GM10847 (cell line): Measurements from ENCODE around the gene KLF13.

Source experiments
- POLR2A ChIP-seq: IDR thresholded peaks from 2 replicates; pipeline ENCODE4 v1.6.1; 2011; ENCODE audit not compliant: insufficient read length; ENCODE audit errors: extremely low read depth

Gene KLF13

DNA sequence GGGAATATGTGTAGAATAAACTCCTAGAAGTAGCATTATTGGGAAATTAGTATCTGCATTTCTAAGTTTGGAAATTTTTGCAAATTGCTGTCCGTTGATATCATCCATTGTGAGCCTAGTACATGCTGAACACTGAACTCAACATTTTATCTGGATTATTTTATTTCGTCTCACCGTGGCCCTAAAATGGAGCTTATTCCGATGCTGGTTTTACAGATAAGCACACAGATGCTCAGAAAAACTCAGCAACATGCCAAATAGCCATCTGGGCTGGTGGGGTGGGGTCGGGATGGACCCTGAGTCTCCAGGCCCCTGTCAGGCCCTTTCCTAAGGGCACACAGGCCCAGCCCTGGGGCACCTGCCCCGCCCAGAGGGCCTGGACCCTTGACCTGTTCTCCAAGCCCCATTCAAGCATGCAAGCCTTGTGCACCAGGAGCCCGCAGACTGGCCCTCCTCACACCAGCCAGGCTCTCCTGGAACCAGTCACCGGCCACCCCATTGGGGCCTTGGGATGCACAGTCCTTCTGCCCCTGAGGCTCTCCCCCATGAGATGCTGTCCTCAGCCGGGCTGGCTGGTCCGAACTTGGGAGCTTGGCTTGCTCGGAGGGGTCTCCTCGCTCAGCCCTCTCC, 20.7 kb upstream of the KLF13 start:
- TF ChIP-seq POLR2A, result no peak

DNA sequence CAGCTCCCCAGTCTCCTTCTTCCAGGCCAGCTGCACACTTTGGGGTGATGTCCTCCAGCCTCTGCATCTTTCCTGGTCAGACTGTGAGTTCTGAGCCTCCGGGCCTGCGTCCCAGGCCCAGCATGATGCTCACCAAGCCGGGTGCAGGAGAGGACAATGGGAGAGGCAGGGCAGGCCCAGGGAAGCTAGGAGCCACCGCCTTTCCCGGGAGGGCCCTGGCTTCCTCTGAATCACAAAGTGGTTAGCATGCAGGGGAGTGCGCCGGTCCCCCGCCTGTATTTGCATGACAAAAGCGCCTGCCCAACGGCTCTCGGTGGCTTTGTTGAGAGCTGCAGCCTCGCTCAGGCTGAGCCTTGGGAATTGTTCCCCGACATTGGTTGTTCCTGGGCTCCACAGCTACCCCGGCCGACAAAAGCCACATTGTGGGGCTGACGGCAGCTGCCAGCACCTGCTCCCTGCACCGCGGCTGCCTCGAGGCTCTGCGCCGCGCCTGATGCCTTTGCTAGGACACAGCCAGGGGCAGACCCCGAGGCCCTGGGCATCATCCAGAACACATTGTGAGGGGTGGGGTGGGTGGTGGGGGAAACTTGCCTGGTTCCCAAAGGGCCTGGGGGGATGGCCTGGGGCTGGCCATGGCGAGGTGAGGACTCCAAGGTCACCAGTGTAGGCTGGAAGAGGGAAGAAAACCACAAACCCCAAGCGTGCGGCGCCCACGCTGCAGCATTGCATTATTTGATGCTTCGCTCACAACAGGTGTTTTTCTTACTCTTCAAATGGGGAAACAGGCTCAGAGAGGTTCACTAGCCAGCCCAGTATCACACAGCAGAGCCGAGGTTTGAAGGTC, 20.0 kb upstream of the KLF13 start:
- TF ChIP-seq POLR2A, result no peak

DNA sequence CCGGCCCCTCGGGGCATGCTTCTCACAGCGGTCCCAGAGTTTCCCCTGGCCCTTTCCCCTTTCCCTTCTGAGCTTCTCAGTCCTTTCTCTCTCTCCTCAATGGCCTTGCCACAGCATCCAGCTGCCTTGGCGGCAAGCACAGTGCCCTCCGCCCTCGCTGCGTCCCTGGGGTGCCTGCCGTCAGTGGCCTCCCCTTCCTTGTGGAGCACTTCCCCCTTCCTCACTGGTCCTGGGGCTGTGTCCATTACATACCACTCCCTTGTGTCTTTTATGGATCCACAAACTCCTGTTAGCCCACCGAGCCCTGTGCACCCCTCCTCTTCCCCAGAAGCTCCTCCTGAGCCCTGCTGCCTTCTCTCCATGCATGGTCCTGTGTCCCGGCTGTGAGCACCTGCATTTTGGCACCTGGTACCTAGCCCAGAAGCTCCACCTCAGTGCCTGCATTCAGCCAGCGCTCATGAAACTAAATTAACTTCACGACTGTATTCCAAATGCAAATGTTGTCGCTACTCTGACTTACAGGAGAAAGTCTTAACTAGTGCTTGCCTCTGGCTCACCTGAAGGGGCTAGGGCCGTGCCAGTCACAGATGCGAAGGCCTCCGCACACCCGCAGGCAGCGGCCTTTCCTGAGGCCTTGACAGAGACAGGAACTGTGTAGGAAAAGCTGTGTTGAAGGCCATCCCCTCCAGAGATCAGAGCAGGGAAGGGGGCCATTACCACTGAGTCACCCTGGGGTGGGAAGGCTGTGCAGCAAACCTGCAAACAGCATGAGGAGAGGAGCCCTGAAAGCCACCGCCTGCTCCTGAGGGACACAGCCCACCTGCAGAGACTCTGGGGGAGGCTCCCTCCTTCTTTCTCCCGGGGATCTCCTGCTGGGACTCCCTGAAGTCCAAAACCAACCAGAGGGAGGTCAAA, 19.1 kb upstream of the KLF13 start:
- no peak for TF ChIP-seq POLR2A

DNA sequence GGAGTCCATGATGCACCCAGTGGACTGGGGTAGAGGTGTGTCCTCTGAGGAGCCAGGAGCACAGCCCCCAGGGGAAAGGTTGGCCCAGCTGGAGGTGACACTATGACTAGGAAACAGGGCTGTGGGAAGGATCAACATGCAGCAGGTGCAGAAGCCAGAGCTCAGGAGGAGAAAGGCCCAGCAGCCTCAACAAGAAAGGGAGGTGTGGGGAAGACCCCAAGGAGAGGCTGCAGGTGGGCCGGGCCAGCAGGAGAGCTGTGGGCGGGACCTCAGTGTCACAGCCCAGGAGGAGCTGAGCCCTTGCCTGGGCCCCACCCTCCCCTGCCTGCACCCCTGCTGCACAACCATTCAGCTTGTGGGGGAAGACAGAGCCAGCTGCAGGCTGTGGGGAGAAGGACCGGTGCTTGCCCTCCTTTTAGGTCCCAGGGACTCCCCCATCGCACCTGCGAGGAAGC, 18.4 kb upstream of the KLF13 start:
- no peak for TF ChIP-seq POLR2A

DNA sequence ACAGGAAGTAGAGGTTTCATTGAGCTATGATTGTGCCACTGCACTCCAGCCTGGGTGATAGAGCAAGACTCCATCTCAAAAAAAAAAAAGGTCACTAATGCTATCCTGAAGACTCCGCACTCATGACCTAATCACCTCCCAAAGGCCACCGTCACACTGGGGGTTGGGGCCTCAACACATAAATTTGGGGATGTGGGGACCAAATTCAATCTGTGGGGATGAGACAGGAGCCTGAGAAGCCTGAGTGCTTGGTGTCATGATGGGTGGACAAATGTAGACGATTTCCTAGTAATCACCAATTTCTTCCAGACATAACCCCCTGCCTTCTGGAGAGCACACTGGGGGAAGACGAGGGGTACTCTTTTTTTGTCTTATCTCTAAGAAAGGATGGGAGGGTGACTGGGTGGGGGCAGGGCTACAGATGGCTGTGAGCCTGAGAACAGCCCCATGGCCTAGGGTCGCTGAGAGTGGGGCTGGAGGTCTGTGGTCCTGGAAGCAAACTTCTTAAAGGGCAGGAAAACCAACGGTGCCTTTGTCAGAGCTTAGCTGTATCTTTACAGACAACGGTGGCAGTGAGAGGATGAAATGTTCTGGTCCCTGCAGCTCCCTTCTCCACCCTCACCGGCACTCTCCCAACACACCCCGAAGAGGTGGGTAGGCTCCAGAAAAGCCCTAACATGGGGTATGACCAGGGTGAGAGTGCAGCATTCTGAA, 16.6 kb upstream of the KLF13 start:
- no peak for TF ChIP-seq POLR2A

DNA sequence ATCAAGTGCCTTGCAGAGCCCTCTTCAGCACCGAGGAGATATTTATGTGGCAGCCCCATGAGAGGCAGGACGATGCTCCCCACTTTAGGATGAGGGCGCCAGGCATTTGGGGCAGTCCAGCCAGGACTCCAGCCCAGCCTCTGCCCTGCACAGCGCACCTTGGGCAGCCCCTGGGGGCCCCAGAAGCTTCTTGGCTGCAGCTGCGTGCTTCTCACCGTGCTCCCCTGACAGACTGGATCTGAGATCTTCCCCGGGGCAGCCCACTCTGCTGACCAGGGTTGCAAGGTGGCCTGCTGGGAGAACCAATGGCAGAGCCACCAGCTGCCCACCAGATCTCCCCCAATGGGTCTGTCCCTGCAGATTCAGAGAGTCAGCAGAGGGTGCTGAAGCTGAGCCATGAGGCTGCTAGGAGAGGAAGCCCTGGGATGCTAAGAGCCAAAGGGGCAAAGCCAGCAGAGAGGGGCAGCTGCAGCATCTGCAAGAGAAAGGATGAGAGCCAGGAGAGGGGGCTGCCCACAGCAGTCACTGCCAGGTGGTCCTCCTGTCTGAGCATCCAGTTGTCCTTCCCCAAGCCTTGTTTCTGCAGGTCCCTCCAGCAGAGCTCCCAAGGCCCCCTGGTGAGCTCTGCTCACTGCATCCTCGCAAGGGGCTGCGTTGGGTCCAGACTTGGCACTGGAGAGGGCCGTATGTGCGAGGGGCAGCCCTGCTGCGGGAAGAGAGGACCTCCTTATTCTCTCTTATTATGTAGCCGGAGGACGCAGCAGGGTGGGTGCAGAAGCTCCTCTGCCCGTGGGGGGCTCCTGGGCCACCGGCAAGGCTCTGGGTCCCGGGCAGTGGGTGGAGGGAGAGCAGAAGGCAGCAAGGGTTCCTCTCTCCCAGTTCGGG, 14.7 kb upstream of the KLF13 start:
- no peak for TF ChIP-seq POLR2A

DNA sequence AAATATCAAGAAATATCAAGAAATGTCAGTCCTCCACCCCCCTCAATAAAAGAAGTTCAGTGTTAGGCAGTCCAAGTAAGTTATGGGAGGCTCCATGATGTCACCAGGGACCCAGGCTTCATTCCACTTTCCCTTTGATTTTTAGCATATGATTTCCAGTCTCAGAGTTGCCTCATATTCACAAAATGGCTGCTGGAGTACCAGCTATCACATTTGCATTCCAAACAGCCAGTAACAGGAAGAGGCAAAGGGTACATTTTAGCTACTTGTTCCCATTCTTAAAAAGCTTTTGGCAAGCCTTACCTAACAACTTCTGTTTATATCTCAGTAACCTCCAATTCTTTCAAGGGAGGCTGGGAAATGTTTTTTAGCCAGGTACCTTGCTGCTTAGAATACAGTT, 13.4 kb upstream of the KLF13 start:
- TF ChIP-seq POLR2A, result no peak

DNA sequence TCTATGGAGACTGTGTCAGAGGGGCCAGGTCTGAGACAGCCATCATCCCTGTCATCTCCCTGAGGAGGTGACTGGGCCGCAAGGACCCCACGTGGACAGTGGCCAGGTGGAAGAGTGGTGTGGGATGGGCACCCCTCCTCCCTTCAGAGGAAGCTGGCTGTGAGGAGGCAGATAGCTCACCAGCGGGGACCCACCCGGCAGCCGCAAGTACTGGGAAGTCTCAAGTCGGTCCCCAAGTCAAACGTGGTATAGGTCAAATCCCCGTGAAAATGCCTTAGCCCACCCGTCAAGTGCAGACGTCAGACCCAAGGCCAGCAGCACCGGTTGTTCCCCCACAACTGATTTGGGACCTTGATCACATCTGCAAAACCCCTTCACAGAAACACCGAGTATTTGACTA, 12.3 kb upstream of the KLF13 start:
- TF ChIP-seq POLR2A, result no peak

DNA sequence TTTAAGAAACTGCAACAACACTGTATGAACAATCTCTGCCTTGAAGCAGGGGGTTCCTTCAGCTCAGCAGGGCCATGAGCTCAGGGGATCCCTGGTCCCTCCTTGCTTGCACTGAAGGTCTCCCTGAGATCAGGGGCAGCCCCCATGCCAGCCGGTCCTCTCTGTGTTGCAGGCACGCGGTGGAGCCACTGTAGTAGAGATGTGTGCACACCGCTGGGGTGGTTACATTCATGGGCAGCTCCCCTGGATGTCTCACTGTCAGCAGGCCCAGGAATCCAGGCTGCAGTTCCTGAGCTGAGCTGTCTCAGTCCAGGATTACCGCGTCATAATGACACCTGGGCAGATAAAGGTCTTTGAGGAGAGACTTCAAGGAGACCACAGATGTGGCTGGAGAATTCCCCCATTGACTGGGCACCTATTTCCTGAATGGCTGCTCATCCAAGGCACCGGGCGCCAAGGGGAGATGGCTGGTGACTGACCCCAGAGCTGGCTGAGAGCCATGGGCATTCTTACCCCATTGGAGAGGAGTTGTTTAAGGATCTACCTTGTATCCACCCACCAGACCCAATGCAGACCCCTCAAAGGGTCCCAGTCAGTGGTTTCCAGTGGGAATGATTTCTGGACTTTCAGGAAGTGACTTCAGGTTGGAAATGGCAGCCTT, 10.4 kb upstream of the KLF13 start:
- no peak for TF ChIP-seq POLR2A

DNA sequence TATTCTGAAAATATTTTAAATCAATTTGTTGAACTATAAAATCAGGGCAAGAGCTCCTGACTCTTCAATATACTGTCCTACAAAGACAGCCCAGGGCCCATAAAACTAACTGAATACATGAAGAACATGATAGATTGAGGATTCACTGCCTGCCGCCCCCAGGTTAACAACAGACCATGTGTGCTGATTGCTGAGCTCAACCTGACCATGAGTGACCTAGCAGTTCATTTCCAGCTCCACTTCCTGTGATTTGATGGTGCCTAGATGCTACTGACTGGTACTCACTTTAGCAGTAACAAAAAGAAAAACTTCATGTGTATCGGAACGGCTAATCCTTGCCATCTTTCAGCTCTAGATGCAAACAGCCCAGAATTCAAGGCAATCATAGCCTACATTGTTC, 9.6 kb upstream of the KLF13 start:
- no peak for TF ChIP-seq POLR2A

DNA sequence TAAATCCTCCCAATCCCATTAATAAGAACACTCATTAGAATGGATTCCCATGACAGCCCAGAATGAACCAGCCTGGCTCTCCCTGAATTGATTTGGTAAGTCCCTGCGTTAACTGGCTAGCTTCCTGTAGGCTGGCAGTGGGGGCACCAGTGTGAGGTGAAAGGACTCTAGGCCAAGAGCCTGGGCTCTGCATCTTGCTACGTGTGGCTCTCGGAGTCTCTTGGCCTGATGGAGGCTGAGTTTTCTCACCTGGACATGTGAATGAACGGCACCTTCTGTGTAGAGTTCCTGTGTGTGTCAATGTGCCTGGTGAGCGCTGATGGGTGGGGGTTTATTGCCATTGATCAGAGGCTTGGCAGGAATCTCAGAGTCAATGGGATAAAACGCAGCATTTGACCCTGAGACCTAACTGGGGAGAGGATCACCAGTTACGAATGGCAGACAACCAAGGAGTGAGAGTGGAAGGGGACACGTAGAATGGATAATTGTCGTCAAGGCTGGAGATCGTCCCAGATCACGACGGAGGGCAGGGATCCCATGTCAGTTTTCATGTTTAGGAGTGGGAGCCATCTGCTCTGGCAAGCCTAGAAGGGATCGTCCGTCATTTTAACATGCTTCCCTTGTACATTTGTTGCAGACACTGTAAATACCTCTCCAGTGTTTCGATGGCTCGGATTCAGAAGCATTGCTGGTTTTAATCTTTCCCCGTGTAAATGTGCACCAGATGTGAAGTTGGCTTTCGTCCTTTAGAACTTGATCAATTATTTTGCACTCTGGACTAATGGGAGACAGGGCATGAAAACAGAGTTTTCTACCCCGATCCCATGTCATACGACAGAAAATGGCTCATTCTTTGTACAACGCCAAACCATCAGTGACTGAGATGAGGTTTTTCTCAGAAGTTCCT, 9.0 kb upstream of the KLF13 start:
- no peak for TF ChIP-seq POLR2A

DNA sequence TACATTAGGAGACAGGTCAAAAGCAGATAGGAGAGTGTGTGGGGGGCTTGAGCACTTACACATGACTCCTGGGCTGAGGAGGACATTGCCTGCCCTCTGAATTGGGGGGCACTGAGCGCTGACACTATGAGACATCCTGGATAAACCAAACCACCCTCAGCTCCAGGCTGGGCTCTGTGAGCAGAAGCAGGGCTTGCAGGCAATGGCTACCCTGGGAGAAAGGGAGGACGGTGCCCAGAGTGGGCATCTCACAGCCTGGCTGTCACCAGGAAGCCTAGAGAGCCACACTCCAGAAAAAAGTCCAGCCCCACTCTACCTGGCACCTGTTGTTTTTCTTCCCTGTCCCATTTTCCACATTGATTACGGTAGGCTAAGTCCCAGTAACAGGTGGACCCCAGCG, 8.2 kb upstream of the KLF13 start:
- TF ChIP-seq POLR2A, result no peak

DNA sequence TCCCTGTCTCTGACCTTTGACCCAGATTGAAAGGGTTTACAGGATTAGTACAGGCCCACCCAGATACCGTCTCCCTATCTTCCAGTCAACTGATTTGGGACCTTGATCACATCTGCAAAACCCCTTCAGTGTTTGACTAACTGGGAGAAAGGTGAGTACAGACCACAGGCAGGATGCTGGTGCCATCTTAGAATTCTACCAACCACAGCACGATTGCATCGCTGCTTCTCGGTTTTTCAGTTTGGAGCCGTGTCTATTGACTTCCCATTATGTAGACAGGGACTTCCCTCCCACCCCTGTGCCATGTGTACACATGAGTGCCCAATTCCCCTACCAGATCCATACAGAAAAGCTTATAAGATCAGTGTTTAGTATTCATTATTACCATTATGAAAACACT, 6.6 kb upstream of the KLF13 start:
- TF ChIP-seq POLR2A, result no peak

DNA sequence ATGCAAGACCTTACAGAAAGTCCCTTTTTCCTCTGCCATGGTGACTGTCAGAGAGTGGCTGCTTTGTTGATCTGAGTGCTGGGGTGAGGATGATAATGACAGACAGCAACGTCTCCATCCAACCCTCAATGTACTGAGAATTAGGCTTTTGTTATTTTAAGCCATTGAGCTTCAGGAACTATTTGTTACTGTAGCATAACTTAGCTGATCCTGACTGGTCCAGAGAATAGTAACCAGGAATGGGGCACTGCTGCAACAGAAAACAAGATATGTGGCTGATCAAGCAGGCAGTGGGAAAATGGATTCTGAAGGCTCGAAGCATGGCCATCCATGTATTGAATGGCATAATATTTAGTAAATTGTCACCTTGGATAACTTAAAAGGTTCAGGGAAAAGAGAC, 5.2 kb upstream of the KLF13 start:
- no peak for TF ChIP-seq POLR2A
